ENCODE data around the gene TNNI3. TPM values are rescaled to one million over a fixed set of nuclear protein-coding genes. Genes with fewer than 3 reads are reported as not detected.
A peak's percentile ranks its signal among the peaks of the same experiment; 100 is the strongest.
"Not testable (repeated sequence)": the region's sequence is repeated elsewhere in the genome, so short reads cannot be mapped to it uniquely, and the experiment has no call there.

Gene TNNI3
- total RNA-seq, 1 donor from 2014 or later, result 6.0 TPM

DNA sequence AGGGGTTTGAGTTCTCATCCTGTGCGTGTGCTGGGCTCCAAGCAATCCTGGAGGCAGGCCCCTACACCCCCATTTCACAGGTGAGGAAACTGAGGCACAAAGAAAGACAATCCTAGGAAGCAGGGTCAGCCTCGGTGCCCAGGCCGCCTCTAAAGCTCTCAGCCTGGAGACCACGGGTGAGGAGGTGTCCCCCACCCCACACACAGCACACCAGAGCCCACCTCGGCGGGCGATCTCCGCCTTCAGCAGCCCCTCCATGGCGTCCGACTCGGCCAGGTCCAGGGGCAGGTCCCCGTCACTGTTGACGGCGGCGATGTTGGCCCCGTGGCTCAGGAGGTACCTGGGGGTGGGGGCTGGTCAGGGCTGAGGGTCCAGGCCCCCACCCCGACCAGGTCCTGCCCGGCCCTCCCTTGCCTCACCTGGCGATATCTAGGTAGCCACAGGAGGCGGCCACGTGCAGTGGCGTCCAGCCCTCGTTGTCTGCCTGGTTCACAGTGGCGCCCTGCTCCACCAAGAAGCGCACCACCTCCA lies 45.2 kb downstream of the TNNI3 start:
- H3K9me3 Mint-ChIP-seq (ENCODE audit: low read depth), result no peaks in the 10 kb centered on the region
- TF ChIP-seq, protein P1, sequence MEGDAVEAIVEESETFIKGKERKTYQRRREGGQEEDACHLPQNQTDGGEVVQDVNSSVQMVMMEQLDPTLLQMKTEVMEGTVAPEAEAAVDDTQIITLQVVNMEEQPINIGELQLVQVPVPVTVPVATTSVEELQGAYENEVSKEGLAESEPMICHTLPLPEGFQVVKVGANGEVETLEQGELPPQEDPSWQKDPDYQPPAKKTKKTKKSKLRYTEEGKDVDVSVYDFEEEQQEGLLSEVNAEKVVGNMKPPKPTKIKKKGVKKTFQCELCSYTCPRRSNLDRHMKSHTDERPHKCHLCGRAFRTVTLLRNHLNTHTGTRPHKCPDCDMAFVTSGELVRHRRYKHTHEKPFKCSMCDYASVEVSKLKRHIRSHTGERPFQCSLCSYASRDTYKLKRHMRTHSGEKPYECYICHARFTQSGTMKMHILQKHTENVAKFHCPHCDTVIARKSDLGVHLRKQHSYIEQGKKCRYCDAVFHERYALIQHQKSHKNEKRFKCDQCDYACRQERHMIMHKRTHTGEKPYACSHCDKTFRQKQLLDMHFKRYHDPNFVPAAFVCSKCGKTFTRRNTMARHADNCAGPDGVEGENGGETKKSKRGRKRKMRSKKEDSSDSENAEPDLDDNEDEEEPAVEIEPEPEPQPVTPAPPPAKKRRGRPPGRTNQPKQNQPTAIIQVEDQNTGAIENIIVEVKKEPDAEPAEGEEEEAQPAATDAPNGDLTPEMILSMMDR (IDR thresholded peaks at IDR 0.05; ENCODE audit: unreplicated experiment), result no peak
- peaks cover 17% of the 10 kb centered on the region for H3K4me1 Mint-ChIP-seq (ENCODE audit: low read depth)
- H3K27ac Mint-ChIP-seq, result no peak overlapping the region
- H3K4me3 Mint-ChIP-seq (ENCODE audit: low read depth), result no peak overlapping the region
- DNase-seq (ENCODE audit: low spot score, unreplicated experiment), result no peak
- H3K27me3 Mint-ChIP-seq, result no peaks in the 10 kb centered on the region
- peaks cover 7% of the 10 kb centered on the region for H3K36me3 Mint-ChIP-seq (ENCODE audit: insufficient read depth)

DNA sequence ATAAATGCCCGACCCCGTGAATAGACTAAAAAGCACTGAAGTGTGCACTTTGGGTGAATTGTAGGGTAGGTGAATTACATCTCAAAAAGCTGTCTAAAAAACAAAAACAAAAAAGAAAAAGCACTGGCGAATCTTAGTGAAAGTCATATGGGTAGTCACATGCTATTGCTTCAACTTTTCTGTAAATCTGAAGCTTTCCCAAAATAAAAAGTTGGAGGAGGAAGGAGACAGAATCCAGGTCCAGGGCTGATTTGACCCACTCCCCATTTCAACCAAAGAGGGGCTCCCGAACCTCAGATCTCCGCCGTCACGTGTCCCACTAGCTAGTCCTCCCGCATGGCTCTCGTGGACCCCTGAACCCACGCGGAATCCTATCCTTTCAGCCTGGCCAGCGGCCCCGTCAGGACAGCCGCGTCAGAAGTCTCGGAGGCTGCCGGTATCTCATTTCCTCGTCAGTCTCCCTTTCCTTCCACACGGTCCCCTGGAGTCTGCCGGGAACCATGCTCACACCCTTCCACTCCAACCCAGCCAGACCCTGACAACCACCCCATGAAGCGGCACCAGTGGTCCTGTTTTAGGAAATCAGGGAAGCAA lies 46.2 kb downstream of the TNNI3 start:
- no peak overlapping the region for H3K27ac Mint-ChIP-seq
- DNase-seq (ENCODE audit: low spot score, unreplicated experiment), result no peak
- H3K9me3 Mint-ChIP-seq (ENCODE audit: low read depth), result no peaks in the 10 kb centered on the region
- peaks cover 11% of the 10 kb centered on the region for H3K4me1 Mint-ChIP-seq (ENCODE audit: low read depth)
- H3K4me3 Mint-ChIP-seq (ENCODE audit: low read depth), result no peak overlapping the region
- no peaks in the 10 kb centered on the region for H3K27me3 Mint-ChIP-seq
- peaks cover 10% of the 10 kb centered on the region for H3K36me3 Mint-ChIP-seq (ENCODE audit: insufficient read depth)
- TF ChIP-seq, protein P1 (IDR thresholded peaks at IDR 0.05; ENCODE audit: unreplicated experiment), result no peak

DNA sequence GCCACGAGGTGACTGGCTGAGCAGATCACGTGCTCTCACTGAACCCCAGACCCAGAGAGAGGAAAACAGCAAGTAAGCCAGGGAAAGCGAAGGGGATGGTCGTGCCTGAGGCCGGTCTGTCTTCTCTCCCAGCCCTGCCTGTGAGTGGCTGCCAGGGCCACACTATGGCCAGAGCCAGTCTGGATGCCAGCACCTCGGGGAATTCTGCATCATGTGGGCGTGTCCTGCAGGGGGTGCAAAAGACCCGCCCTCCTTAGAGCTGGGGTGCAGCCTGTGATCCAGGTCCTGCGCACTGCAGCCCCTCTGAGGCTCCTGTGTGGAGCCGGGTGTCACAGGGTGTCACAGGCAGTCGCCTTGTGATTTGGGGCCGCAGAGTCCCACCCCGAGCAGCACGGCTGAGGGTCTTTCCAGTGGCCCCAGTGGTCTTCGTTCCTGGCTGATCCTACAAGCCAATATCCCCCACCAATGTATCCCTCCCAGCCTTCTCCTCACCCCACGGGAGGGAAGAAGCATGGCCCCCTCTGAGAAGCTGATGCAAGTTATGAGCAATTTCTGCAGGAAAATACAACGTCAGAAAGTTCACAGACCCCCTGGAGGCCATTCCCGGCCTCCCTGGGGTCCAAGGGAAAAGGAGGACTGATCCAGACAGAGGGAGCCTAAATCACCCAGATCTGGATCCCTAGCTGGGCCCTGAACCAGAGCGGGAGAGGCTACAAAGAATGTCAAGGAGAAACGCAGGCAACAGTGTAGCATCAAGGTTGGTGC lies 47.8 kb downstream of the TNNI3 start:
- H3K36me3 Mint-ChIP-seq (ENCODE audit: insufficient read depth), result peaks cover 15% of the 10 kb centered on the region
- TF ChIP-seq, protein P1 (IDR thresholded peaks at IDR 0.05; ENCODE audit: unreplicated experiment), result no peak
- no peaks in the 10 kb centered on the region for H3K27me3 Mint-ChIP-seq
- H3K4me1 Mint-ChIP-seq (ENCODE audit: low read depth), result peaks cover 1% of the 10 kb centered on the region
- no peak overlapping the region for H3K4me3 Mint-ChIP-seq (ENCODE audit: low read depth)
- H3K27ac Mint-ChIP-seq, result peak overlapping the region; percentile 59
- no peaks in the 10 kb centered on the region for H3K9me3 Mint-ChIP-seq (ENCODE audit: low read depth)
- no peak for DNase-seq (ENCODE audit: low spot score, unreplicated experiment)

DNA sequence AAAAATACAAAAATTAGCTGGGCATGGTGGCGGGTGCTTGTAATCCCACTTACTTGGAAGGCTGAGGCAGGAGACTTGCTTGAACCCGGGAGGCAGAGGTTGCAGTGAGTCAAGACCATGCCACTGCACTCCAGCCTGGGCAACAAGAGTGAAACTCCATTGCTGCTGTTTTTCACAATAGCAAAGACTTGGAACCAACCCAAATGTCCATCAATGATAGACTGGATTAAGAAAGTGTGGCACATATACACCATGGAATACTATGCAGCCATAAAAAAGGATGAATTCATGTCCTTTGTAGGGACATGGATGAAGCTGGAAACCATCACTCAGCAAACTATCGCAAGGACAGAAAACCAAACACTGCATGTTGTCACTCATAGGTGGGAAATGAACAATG lies 50.3 kb downstream of the TNNI3 start:
- not testable (repeated sequence) for H3K4me3 Mint-ChIP-seq (ENCODE audit: low read depth); H3K4me1 Mint-ChIP-seq (ENCODE audit: low read depth); H3K27ac Mint-ChIP-seq; H3K9me3 Mint-ChIP-seq (ENCODE audit: low read depth); H3K27me3 Mint-ChIP-seq; DNase-seq (ENCODE audit: low spot score, unreplicated experiment)
- H3K36me3 Mint-ChIP-seq (ENCODE audit: insufficient read depth), result peaks cover 23% of the 10 kb centered on the region

DNA sequence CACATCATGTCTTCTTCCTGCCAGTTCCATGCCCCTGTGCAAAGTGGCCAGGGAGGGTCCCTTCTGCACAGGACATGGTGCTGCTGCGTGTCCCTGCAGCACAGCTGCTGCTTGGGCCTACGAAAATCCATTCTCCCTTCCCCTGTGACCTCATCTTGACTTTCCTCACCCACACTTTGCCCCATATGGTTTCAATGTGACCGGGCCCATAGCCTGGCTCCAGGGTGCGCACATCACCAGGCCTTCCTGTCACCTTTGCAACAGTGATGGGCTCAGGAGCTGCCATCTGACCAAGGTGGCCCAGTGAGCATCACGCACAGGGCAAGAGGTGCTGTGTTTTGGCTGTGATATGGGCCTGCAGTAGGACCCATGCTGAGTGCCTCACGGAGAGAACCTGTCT lies 50.9 kb downstream of the TNNI3 start:
- TF ChIP-seq, protein P1 (IDR thresholded peaks at IDR 0.05; ENCODE audit: unreplicated experiment), result no peak
- no peak overlapping the region for H3K27ac Mint-ChIP-seq
- no peak for DNase-seq (ENCODE audit: low spot score, unreplicated experiment)
- peaks cover 25% of the 10 kb centered on the region for H3K36me3 Mint-ChIP-seq (ENCODE audit: insufficient read depth)
- peak overlapping the region; percentile 3 for H3K4me3 Mint-ChIP-seq (ENCODE audit: low read depth)
- no peaks in the 10 kb centered on the region for H3K27me3 Mint-ChIP-seq
- no peaks in the 10 kb centered on the region for H3K4me1 Mint-ChIP-seq (ENCODE audit: low read depth)
- no peaks in the 10 kb centered on the region for H3K9me3 Mint-ChIP-seq (ENCODE audit: low read depth)
